ACHN (cell line): ENCODE measurements around the gene MEGF11.

Source experiments
- DNase-seq: peaks from one replicate; pipeline ENCODE4 v3.0.0-alpha.2; 2015
- in situ Hi-C: cut with HindIII; loops from 2 replicates; pipeline ENCODE4 v1.10.0; 2017; ENCODE audit warnings: low sequenced_read_pairs, low pct_ligation_motif_present, low pct_unique_long_range_greater_than_20kb

Gene MEGF11

GRCh38 chr15:66253418-66254088 is at the start of gene MEGF11:
Gene MEGF11 (minus strand): TSS chr15:66253750. CDS start chr15:66128403, 125,347 bp downstream.
- DNase-seq: peak; percentile 36
- in situ Hi-C loops: no loop called here

- DNase-seq: no peak
- in situ Hi-C loops: no loop called here
These were observed 49.1 kb upstream of the MEGF11 start for GRCh38 chr15:66302489-66303278.

- DNase-seq: no peak
- in situ Hi-C loops: no loop called here
These were observed 45.3 kb upstream of the MEGF11 start for GRCh38 chr15:66298803-66299251.

- in situ Hi-C loops: no loop called here
These were observed 42.6 kb upstream of the MEGF11 start for GRCh38 chr15:66296186-66296585.

GRCh38 chr15:66294932-66295235 is 41.3 kb upstream of the MEGF11 start:
- in situ Hi-C loops: no loop called here
- DNase-seq: peak; percentile 45

More at GRCh38 chr15:66296186-66296585, 42.6 kb upstream of the MEGF11 start:
- DNase-seq: no peak

GRCh38 chr15:66294157-66294931 is 40.8 kb upstream of the MEGF11 start:
- in situ Hi-C loops: no loop called here
- DNase-seq: peak; percentile 87

- DNase-seq: peak; percentile 58
- in situ Hi-C loops: no loop called here
These were observed 40.0 kb upstream of the MEGF11 start, which contains the start of gene DIS3L for GRCh38 chr15:66293419-66294156. Gene DIS3L (plus strand): TSS chr15:66293568. CDS start chr15:66293597, 29 bp downstream.

GRCh38 chr15:66292571-66293418 is 39.2 kb upstream of the MEGF11 start:
- no peak for DNase-seq

GRCh38 chr15:66291816-66292570 is 38.4 kb upstream of the MEGF11 start:
- DNase-seq: no peak
- in situ Hi-C loops: no loop called here

More at GRCh38 chr15:66292571-66293418, 39.2 kb upstream of the MEGF11 start:
- in situ Hi-C loops: no loop called here

GRCh38 chr15:66290518-66290917 is 37.0 kb upstream of the MEGF11 start:
- no peak for DNase-seq
- in situ Hi-C loops: no loop called here

- no peak for DNase-seq
- in situ Hi-C loops: no loop called here
These were observed 36.5 kb upstream of the MEGF11 start for GRCh38 chr15:66290007-66290406.

GRCh38 chr15:66288551-66289185 is 35.1 kb upstream of the MEGF11 start:
- in situ Hi-C loops: no loop called here
- DNase-seq: no peak

GRCh38 chr15:66288093-66288492 is 34.5 kb upstream of the MEGF11 start:
- in situ Hi-C loops: no loop called here
- DNase-seq: no peak

GRCh38 chr15:66287461-66288057 is 34.0 kb upstream of the MEGF11 start:
- in situ Hi-C loops: no loop called here
- peak; percentile 40 for DNase-seq

- DNase-seq: no peak
- in situ Hi-C loops: no loop called here
These were observed 32.2 kb upstream of the MEGF11 start for GRCh38 chr15:66285533-66286280.

- in situ Hi-C loops: no loop called here
These were observed 30.7 kb upstream of the MEGF11 start for GRCh38 chr15:66284271-66284670.

More at GRCh38 chr15:66284271-66284670, 30.7 kb upstream of the MEGF11 start:
- no peak for DNase-seq
